Measurements from ENCODE around the gene DPM1.

The DPM1 gene

DNA sequence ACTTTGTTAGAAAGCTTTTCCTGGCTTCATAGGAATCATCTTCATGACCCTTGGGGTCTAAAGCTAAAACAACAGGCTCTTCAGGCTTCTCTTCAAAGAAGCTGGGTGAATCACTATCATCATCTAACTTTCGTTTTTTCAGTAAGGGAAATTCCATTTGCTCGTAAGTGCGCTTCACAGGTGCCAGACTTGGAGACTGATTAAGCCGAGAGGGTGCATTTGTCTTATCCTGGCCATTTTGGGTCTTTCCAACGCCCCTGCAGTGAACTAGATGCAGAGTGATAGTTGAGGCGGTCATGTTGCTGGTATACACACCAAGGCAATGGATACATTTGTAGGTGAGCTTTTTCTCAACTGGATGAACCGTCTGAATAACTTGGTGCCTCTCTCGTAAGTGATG, 65.9 kb downstream of the DPM1 start:
- DNase-seq = no peak

- DNase-seq = no peak
Measured at GRCh38 chr20:50891138-50891537, 67.2 kb downstream of the DPM1 start.

DNA sequence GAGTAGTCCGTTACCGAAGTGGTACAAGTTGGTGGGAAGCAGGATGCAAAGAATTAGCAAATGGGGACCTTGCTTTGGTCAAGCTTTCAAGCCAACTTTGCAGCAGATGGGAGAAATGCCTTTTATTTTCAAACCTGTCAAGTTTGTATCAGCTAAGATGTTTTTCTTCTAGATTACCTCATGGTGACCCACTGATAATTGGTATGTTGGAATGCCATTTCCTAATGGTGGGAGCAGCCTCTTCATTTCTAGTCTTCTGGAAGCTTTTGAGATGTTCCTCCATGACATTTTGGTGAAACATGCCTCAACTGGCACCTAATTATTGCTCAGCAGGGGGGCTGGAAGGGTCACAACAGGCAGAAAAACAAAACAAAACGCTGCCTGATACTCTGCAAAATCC, 70.8 kb downstream of the DPM1 start:
- no peak for DNase-seq

GRCh38 chr20:50886184-50886790, 72.0 kb downstream of the DPM1 start:
- no peak for DNase-seq

GRCh38 chr20:50885781-50886180, 72.6 kb downstream of the DPM1 start:
- DNase-seq = no peak

GRCh38 chr20:50885068-50885467, 73.3 kb downstream of the DPM1 start:
- DNase-seq = no peak

Data from NCI-H748 treated with DMSO at 0.1 percent for 48 hours (cell line).